Prostate gland (tissue), 2 donors: ENCODE data around the gene MRPL54. TPM values are rescaled to one million over a fixed set of nuclear protein-coding genes. Genes with fewer than 3 reads are reported as not detected.
"Not testable (repeated sequence)": the region's sequence is repeated elsewhere in the genome, so short reads cannot be mapped to it uniquely, and the experiment has no call there.

Source experiments
- DNase-seq: peaks from one replicate; pipeline ENCODE4 v3.0.0-alpha.2; 2019; ENCODE audit warnings: low spot score
- H3K27ac ChIP-seq, 2 donors: fragments of 200-600 bp; sonication (generic); 2 replicates each; pipeline ENCODE4 v1.5.1; 2017 to 2019
- H3K27me3 ChIP-seq: fragments of 200-600 bp; sonication (generic); replicated peaks from 2 replicates; pipeline ENCODE4 v1.5.1; 2019; ENCODE audit not compliant: insufficient read depth
- H3K36me3 ChIP-seq, 2 donors: fragments of 200-600 bp; sonication (generic); 1 replicate in 1 of 2; 2 replicates in 1 of 2; pipeline versions ENCODE4 v1.5.1 to v1.8.1; 2017 to 2019
- H3K4me1 ChIP-seq: fragments of 200-600 bp; sonication (generic); replicated peaks from 2 replicates; pipeline ENCODE4 v1.5.1; 2019
- H3K4me3 ChIP-seq, 2 donors: fragments of 200-600 bp; sonication (generic); 2 replicates each; pipeline ENCODE4 v1.5.1; 2017 to 2019
- H3K9me3 ChIP-seq: fragments of 200-600 bp; sonication (generic); 2 replicates; pipeline ENCODE4 v1.5.1; 2017
- POLR2A ChIP-seq: fragments of 450-650 bp; IDR thresholded peaks from one replicate; pipeline ENCODE4 v1.6.1; 2016; ENCODE audit warnings: antibody characterized with exemption, mild to moderate bottlenecking
- POLR2AphosphoS5 ChIP-seq: sonication (generic); formaldehyde crosslinking; IDR thresholded peaks from one replicate; pipeline ENCODE4 v1.6.1; 2017; ENCODE audit warnings: antibody characterized with exemption
- WGBS: methylation state at CpG from one replicate; pipeline ENCODE4 v1.1.5; 2018; 5-methylcytosine and 5-hydroxymethylcytosine counted together
- intact Hi-C: fragments of 100-400 bp; cut with DNase I; formaldehyde crosslinking; loops from one replicate; pipeline ENCODE4 v1.14.2; 2022
- total RNA-seq, 2 donors: library from RNA; depleted of rRNA; stranded (reverse); fragments of >200 nt; gene quantifications; one replicate each; pipeline ENCODE4 v1.1.0, GENCODE V29; 2016
- TF ChIP-seq, protein P1 (sequence below), 4 experiments: fragments of 200-600 bp in 2 of 4; fragments of 450-650 bp in 2 of 4; sonication (generic) in 2 of 4; IDR thresholded peaks; 1 replicate in 3 of 4; 2 replicates in 1 of 4; pipeline ENCODE4 v1.5.1; 2016 to 2019; ENCODE audit warnings: antibody characterized with exemption in 4 of 4, mild to moderate bottlenecking in 2 of 4, moderate library complexity in 2 of 4

MRPL54 gene
- total RNA-seq, 2 donors from 2014 or later = 69.7 to 105 TPM

DNA sequence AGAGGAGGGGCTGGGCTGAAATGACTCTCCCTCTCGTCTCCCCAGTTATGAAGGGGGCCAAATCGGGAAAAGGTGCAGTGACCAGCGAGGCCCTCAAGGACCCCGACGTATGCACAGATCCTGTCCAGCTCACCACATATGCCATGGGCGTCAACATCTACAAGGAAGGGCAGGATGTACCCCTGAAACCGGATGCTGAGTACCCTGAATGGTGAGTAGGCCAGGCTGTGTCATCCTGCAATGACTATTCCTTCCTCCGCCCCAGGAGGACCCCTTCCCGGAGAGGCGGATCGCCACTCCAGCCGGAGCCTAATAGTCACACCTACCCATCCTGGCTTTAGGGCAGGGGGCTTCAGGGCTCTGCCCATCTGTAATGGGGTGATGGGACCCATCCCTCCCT lies 2.6 kb downstream of the MRPL54 start:
- Histone ChIP-seq H3K27ac (no peak overlapping the region), H3K4me3 (no peak overlapping the region), H3K9me3 (no peaks in the 10 kb centered on the region), H3K36me3 (peaks cover 0 to 7% of the 10 kb centered on the region in 2 donors), H3K27me3 (no peaks in the 10 kb centered on the region), H3K4me1 (no peaks in the 10 kb centered on the region)
- TF ChIP-seq POLR2AphosphoS5 (no peak), POLR2A (no peak)
- TF ChIP-seq, protein P1, sequence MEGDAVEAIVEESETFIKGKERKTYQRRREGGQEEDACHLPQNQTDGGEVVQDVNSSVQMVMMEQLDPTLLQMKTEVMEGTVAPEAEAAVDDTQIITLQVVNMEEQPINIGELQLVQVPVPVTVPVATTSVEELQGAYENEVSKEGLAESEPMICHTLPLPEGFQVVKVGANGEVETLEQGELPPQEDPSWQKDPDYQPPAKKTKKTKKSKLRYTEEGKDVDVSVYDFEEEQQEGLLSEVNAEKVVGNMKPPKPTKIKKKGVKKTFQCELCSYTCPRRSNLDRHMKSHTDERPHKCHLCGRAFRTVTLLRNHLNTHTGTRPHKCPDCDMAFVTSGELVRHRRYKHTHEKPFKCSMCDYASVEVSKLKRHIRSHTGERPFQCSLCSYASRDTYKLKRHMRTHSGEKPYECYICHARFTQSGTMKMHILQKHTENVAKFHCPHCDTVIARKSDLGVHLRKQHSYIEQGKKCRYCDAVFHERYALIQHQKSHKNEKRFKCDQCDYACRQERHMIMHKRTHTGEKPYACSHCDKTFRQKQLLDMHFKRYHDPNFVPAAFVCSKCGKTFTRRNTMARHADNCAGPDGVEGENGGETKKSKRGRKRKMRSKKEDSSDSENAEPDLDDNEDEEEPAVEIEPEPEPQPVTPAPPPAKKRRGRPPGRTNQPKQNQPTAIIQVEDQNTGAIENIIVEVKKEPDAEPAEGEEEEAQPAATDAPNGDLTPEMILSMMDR (IDR thresholded peaks at IDR 0.05) = no peak
- WGBS = 92% methylated on average over 12 of the region's 12 CpGs
- no peak for DNase-seq
- intact Hi-C loops = no loop called here

DNA sequence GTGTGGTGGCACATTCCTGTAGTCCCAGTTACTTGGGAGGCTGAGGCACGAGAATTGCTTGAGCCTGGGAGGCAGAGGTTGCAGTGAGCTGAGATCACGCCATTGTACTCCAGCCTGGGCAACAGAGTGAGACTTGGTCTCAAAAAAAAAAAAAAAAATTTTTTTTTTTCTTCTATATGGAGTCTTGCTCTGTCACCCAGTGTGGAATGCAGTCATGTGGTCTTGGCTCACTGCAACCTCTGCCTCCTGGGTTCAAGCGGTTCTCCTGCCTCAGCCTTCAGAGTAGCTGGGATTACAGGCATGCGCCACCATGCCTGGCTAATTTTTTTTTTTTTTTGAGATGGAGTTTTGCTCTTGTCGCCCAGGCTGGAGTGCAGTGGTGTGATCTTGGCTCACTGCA lies 3.3 kb downstream of the MRPL54 start:
- H3K36me3 ChIP-seq, DNase-seq, intact Hi-C loops, H3K27me3 ChIP-seq, H3K4me1 ChIP-seq, H3K4me3 ChIP-seq, H3K9me3 ChIP-seq, H3K27ac ChIP-seq: not testable (repeated sequence)
- 92% methylated on average over 5 of the region's 5 CpGs for WGBS

DNA sequence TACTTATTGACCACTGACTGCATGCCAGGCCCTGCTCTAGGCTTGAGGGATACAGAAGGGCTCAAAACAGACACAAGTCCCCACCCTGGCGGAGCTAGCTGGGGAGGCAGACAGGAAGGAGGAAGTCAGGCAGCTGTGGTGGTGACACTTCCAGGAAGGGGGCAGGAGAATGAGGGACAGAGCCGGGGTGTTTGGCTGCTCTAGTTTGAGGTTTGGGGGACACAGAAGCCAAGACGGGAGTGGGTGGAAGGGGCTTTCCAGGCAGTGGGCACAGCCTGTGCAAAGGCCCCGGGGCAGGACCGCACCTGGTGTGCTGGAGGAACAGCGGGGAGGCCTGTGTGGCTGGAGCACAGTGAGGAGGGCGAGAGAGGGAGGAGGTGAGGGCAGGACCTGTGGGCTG lies 4.0 kb downstream of the MRPL54 start:
- TF ChIP-seq POLR2AphosphoS5 = no peak
- TF ChIP-seq, protein P1 (IDR thresholded peaks at IDR 0.05) = no peak
- TF ChIP-seq POLR2A = no peak
- Histone ChIP-seq H3K27ac (no peak overlapping the region), H3K4me3 (no peak overlapping the region), H3K36me3 (peaks cover 0 to 7% of the 10 kb centered on the region in 2 donors), H3K27me3 (no peaks in the 10 kb centered on the region), H3K9me3 (no peaks in the 10 kb centered on the region), H3K4me1 (no peaks in the 10 kb centered on the region)
- WGBS = 86% methylated on average over 7 of the region's 7 CpGs
- no peak for DNase-seq
- intact Hi-C loops = no loop called here

DNA sequence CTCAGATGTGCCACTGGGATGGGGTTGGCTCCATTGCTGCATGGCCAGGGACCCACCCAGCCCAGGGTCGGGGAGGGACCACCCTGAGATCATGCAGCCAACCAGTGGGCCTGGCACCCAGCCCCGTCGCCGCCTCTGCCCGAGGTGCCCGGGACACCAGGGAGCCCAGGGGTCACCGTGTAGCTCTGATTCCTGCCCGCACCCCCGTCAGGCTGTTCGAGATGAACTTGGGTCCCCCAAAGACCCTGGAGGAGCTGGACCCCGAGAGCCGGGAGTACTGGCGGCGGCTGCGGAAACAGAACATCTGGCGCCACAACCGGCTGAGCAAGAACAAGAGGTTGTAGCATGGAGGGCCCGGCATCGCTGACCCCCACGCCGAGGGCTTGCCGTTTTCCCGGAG lies 4.6 kb downstream of the MRPL54 start:
- Histone ChIP-seq H3K36me3 (peaks cover 0 to 7% of the 10 kb centered on the region in 2 donors), H3K4me1 (no peaks in the 10 kb centered on the region), H3K27ac (no peak overlapping the region), H3K9me3 (no peaks in the 10 kb centered on the region), H3K4me3 (no peak overlapping the region), H3K27me3 (no peaks in the 10 kb centered on the region)
- intact Hi-C loops = no loop called here
- no peak for DNase-seq
- TF ChIP-seq POLR2A = no peak
- TF ChIP-seq, protein P1 (IDR thresholded peaks at IDR 0.05) = no peak
- no peak for TF ChIP-seq POLR2AphosphoS5
- WGBS = 93% methylated on average over 22 of the region's 23 CpGs

DNA sequence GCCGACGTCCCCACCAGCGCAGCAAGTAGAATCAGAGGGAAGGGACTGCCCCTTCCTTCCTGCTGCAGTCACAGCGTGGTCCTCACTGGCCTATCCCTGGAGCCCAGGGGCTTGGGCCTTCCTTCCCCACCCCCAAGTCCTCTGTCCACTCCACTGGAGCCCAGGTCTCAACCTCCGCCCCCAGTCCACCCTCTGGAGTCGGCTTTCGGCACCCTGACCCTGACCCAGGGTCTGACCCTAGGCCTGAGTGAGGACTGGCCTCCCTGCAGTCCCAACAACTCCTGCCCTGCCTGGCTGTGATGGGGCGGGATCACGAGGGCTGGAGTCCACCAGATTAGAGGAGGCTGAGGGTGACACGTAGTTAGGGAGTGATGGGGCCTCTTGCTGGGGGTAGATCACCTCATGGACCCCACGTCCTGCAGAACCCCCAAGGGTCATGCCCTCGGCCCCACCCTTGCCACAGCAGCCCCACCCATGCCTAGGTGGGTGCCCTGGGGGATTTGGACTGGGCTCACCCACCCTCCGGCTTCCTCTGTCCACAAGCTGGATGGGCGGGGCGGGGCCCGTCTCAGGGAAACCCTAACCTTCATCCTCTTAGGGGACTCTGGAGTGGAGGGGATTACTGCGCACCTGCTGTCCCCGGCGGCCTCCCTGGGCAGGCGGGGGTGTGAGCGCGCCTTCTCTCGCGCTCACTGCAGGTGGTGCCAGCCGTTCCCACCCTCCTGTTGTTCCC lies 5.7 kb downstream of the MRPL54 start:
- intact Hi-C loops = no loop called here
- TF ChIP-seq, protein P1 (IDR thresholded peaks at IDR 0.05) = no peak
- TF ChIP-seq POLR2A = no peak
- no peak for TF ChIP-seq POLR2AphosphoS5
- Histone ChIP-seq H3K4me1 (no peaks in the 10 kb centered on the region), H3K9me3 (no peaks in the 10 kb centered on the region), H3K27me3 (no peaks in the 10 kb centered on the region), H3K27ac (no peak overlapping the region), H3K36me3 (peaks cover 0 to 7% of the 10 kb centered on the region in 2 donors), H3K4me3 (no peak overlapping the region)
- no peak for DNase-seq
- WGBS = 90% methylated on average over 25 of the region's 25 CpGs
